OCI-M2 (cell line): Measurements from ENCODE around the gene SEPTIN8.

Experiments used
- DNase-seq: peaks from one replicate; lab custom pipeline; 2025; ENCODE audit not compliant: unreplicated experiment; lab: John Stamatoyannopoulos, UW

SEPTIN8 gene

DNA sequence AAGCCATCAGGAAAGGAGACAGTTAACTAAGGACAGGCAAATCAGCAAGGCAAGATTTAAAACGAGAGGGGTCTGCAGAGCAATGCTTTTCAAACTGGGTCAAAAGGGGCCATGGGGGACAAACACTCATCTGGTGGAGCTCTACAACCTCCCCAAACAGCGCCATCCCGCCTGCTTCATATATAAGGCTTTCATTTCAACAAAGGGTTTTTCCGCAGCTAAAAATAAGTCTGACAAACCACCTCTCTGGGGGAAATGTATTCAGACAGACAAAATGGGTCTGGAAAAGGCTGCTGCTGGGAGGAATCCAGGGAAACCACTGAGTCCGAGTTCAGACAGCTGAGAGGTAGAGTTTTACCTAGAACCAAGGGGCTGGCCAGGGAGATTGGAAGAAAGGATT, 8.3 kb upstream of the SEPTIN8 start:
- no peak for DNase-seq

DNA sequence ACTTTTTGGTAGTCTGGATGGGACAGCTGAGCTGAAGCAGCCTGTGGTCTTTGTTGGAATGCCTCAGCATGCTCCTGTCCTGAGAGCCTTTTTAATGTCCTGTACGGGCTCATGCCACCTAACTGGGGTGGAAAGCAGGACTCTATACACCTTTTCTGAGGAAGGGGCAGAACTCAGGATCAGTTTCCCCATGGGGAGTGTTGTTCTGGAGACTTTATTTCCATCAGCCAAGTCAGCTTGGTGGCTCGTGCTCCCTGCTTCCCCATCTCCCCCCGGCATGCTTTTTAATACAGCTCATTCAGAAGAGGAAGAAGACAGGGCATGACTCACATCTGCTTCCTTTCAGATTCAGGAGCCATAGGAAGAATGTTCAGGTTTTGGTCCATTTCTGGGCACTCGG, 5.1 kb upstream of the SEPTIN8 start:
- DNase-seq, result no peak

DNA sequence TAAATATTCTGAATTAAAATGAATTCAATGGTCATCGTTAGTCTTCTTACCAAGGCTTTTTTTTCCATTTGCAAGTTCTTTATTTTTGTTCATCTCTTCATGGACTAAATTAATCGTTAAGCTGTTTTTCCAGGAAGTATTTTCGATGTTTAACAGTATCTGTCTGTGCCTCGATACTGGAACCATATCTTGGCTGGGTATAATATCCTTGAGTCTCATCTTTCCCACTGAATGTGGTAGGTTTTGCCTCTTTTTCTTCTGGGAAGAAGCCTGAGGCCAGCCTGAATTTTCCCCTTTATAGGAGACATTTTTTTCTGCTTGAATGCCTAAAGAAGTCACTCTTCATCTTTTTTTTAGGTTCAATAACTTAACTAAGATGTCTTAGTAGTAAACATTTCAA, 4.0 kb upstream of the SEPTIN8 start:
- no peak for DNase-seq

DNA sequence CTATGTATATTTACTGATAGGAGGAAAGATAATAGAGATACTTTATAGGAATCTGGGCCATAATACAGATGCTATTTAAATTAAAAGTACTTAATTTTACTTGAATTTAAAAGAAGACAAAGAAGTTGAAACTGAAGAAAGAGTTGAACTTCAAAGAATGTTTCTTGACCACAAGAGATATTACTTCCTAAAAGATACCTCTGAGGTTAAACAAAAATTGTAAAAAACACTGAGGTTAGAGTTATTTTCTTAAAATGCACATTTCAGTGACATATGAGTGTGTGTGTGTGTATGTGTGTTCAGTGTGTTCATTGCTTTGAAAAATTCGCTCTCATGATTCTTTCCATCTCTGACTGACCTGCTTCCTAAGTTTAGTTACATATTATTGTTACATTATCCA, 3.5 kb upstream of the SEPTIN8 start:
- DNase-seq, result no peak

DNA sequence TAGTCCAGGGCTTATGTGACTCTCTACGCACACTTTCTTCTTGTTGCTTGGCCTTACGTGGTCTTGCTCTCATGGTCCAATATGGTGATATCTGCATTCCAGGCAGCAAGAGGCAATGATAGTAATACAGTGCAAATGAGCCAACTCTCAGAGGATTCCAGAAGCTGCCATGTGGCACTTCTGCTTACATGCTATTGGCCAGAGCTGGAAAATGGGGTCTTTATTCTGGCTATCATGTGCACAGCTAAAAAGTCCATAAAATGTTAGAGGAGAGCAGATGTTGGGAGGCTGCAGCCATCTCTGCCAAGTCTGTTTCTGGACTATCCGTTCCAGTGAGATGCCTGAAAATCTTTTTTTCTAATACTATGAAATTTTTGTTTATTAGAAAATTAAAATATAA, 2.9 kb upstream of the SEPTIN8 start:
- DNase-seq, result no peak

DNA sequence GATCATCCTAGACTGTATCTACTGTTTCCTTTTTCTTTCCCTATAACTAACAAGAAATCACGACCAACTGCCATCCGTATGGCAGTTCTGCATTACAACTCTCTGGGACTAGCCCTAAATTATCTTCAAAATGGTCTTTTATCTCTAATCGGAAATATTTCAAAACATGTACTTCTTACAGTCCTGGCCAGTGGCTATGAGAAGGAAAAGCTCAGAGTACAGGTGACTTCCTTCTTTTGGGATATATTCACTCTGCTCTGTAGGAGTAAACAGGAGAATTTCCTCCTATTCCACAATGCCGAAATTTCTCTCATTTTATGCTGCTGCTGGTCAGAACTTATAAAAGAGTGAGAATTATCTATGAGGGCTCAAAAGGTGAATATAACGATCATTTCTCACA, 1.8 kb upstream of the SEPTIN8 start:
- DNase-seq, result no peak

DNA sequence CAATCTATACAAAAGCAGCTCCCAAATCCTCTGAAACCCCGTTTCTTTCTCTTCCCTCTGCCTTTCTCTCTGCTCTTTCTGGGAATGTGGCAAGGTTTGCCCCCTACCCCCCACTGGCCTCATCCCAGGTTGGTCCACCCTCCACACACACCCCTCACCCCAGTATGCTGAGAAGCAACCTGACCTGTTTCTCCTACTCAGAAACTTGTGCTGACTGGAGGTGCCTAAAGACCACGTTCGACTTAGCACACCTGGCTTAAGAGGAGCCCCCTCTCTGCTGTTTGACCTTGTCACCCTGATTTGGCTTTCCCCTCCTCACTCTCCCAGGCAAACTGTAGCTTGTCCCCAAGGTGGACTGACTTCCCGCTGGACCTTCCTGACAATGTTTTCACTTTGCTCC, 1.1 kb upstream of the SEPTIN8 start:
- DNase-seq, result no peak

DNA sequence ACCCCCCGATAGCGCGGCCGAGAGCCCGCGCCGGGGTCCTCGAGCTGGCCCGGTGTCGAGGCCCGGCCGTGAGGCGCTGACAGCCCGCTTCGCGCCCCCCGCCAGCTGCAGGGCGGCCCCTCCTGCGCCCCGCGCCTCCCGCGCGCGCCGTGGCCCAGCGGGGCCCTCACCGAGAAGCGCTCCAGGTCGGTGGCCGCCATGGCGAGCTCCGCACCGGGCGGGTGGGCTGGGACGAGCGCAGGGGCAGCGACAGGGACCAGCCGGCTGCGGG, 166 bp downstream of the SEPTIN8 start:
- DNase-seq, result no peak

DNA sequence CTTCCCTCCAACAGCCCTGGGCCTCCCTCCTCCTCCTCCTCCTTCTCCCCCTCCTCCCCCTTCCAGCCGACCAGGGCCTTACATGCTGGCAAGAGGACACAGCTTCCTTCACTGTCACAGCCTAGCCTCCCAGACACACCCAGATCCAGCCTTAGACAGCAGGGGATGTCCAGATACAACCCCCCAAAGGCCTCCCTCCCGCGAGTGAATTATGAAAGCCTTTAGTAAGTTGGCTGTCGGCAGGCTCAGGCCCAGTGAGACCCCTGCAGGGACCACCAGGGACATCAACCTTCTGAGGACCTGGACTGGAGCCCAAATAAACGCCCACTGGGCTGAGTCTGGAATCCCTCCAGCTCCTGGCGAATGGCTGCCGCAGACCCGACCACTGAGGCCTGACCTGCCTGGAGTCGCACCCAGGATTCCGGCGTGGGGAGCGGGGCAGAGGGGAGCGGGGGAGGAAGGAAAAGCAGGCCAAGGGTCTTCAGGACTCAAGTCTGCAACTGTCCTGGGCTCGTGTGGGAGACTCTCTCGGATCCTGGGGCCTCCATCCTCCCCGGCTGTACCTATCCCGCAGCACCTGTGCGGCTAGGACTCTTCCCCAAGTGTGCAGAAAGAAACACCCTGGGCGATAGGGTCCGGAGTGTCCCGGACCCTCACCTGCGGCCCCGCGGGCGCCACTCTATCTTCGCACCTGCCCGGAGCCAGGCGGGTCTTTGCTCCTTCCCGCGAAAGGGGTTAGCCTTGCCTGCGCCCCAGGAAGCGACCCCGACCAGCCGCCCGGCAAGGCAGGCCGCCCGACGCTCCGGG, 705 bp downstream of the SEPTIN8 start:
- DNase-seq, result no peak

DNA sequence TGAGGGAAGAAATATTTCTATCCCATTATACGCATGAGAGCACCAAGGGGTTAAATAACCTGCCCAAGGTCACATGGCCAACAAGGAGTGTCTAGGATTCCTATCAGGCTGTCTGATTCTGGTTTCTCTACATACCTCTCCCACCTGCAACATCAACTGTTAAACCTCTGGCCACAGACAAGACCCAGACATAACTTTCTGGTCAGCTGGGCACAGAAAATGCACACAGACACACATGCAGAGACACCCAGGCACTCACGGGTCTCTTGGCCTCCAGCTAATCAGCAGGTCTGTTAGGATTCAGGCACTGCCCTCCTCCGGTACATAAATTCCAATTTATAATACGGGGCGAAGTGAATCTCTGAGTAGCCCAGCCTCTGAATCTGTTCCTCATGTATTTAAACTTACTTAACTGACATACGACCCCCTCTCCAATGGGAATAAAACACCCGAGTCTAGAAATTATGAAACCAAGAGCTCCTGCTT, 1.5 kb downstream of the SEPTIN8 start:
- DNase-seq, result no peak

DNA sequence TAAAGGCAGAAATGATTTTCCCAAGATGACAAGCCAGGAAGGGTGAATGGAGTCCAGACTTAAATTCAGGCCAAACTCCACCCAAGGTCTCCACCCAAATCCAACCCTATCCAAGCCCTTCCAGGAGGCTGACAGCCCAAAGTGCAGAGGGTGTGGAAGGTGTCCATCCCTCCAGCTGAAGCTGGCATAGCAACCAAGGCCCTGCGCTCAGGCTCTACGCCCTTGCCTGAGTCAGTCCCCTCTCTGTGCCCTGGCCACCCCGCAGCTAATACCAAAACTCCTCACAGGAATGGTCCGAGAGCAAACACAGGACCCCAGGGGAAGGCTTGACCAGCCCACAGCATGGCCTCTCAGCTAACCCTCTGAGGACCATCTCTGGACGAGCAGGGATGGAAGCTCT, 2.1 kb downstream of the SEPTIN8 start:
- DNase-seq, result no peak

DNA sequence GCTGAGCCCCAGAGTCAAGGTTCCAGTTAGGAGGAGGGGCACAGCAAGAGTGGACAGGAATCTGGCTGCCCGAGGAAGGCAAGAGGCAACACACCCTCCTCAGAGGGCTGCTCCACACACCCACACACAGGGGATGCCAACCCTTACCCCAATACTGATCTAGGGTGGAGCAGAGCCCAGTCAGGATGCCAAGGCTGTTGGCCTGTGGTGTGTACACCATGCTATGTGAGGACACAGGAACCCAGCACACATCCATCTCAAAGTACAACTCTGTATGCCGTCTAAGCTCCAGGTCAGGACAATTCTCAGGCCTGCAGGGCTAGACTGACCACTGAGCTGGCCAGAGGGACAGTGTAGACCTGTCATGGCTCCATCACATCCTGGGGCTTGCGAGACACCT, 2.6 kb downstream of the SEPTIN8 start:
- DNase-seq, result no peak

DNA sequence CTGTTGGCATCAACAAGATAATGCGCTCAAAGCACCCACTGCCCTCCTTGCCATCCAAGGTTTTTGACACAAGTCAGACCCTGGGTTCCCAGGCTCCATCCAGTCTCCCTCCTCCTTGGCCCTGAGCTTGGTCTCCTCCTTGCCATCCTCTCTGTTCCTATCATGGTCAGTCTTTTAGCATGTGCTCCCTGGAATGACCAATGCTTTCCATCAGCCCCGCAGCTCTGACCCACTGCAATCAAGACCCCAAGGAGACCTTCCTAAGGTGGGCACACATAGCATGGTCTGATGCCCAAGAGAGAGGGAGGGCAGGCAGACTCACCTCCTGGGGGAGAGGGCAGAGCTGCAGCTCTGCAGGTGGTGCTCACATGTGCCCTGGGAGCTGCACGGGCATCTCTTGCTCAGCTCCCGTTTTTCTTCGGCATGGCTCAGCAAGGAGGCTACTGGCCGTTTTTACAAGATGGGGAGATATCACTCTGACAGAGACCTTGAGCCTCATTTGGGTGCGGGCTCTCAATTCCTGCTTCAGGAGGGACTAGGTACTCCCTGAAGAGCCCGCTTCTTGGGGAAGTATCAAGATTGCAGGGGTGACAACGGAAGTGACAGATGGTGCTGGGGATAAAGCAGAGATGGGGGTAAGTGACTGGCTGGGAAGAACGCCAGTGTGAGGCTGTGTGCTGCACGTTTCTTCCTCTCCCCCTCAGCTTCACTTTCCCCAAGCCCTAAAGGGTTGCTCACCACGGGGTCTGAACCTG, 3.3 kb downstream of the SEPTIN8 start:
- no peak for DNase-seq

DNA sequence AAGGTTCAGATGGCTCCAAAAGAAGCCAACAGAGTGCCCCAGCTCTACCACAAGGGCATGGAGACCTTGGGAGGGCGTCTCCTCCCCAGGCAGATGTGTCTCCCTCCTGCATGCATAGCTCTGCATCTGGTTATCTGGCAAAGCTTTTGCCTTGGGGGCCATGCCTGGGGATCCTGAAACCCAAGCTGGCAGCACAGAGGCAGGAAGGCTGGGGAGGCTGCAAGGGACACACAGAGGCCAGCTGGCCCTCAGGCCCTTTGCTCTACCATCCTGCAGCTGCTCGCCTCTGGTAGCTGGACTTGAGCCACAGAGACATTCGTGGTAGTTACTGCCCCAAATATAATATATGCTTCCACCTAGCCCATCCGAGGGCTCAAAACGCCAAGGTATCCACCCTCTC, 3.9 kb downstream of the SEPTIN8 start:
- DNase-seq, result no peak

DNA sequence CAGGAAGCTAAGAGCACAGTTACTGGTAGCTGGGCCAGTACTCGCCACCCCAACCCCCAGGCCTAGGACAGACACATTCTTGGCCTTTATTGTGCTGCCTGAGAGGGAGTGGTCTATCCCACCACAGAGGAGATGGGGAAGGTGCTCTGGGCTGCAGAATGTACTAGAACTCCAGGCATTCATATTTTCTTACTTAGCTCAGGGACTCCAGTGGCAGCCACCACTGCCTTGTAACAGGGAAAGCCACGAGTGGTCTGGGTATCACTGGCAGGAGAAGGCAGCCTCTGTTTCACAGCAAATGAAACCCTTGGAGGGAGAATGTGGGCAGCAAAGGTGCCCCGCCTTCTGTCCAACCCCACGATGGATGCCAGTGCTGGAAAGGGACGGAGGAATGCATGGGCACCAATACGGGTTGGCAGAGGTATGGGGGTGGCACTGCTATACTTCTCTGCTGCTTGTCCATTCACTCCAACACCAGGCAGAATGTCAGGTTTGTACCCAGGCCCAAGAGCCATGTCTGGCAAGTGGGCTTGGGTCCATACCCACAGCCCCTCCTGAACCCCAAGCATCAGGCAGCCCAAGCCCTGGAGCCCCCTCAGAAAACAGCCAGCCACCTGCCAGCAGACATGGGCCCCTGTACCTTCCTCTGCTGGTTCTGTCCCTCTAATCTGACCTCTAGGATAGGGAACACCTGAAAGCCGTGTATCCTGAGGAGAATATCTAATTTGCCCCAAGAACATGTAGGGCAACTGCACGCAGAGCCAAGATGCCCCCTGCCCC, 4.6 kb downstream of the SEPTIN8 start:
- DNase-seq, result no peak

DNA sequence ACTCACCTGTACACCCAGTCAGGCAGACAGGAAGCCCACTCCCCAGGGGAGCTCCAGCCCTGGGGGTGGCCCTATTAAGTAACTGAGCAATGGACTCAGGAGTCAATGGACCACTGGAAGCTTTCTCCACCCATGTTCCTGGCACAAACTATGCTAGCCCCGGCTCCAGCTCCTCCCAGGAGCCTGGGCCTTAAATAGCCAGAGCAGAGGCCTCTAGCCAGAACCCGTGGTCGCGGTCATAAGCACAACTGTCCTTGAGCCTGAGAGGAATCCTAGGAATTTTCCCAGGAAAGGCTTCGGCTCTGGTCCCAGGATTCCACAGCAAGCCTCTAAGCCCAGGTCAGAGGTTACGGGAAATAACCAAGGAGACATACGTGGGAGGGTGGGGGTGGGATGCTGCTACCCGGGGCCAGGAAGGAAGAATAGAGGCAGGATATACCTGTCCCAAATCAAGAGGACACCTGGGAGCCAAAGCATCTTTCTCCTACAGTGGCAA, 5.5 kb downstream of the SEPTIN8 start:
- DNase-seq, result no peak

DNA sequence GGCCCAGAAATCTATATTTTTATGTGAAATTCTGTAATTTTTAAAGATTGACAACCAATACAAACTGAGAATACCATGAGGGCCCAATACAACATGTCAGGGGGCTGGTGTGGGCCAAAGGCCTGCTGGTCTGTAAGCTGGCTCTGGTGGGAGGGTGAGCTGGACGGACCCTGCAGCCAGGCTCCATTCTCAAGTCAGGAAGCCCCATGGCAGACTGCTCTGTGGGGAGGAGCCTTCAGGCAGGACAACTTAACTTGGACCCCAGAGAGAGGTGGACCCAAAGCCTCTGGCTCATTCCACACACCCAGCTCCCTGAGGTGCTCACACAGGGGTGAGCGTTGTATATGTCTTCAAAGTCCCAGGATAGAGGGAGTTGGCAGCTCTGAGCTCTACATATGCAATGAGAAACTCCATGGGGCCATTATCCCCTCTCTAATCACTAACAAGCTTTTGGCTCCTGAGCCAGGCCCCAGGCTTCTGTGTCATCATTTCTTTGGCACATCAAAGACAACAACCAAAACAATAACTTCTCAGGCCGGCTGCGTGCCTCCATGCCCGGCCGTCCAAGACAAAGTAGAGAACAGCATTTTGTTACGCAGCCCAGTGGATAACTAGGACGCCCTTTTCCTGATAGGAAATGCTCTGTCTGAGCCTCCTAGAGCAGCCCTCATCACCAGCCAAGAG, 6.4 kb downstream of the SEPTIN8 start:
- no peak for DNase-seq

DNA sequence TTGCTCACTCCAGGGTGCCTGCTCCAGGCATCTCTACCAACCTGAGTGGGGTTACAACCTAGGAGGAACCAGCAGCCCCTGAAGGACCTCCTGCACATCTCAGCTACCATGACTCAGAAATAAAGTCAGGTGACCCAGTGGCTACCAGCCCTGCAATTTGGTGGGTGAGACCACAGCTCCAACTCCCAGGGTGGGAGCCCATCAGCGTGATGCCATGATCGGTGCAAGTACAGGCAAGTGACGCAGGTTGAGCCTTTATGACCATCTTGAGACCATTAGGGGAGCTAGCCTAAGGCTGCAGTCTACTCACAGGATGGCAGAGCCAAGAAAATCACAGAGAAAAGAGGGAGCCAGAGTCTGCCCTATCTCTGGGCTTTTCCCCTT, 8.6 kb downstream of the SEPTIN8 start:
- no peak for DNase-seq

DNA sequence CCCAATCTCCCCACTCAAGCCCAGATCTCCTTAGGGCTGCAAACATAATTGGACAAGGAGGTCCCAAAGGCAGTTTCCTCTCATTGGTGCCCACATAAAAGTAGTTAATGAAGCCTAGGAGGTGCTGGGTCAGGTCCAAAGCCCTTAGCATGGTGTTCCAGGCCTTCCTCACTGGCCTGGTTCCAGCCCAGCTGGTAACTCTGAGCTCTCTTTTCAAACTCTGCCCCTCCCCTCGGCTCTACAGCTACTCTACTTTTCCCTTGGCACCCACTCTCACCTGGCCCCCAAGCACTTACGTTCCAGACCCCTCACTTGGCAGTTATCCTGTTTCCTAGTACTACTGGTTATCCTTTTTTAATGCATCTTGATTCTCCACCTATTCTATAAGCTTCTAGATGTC, 9.9 kb downstream of the SEPTIN8 start:
- DNase-seq, result no peak

DNA sequence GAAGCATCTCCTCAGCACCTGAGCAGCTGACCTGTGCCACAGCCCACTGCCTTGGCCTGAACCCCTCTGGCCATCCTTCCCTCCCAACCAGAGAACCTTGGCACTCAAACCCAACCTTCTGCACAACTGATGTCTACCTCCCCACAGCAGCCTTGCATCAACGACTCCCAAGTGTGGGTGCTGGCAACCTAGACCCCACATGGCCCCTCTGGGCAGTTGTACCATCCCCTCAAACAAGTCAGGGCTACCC, 10.3 kb downstream of the SEPTIN8 start:
- DNase-seq, result no peak

DNA sequence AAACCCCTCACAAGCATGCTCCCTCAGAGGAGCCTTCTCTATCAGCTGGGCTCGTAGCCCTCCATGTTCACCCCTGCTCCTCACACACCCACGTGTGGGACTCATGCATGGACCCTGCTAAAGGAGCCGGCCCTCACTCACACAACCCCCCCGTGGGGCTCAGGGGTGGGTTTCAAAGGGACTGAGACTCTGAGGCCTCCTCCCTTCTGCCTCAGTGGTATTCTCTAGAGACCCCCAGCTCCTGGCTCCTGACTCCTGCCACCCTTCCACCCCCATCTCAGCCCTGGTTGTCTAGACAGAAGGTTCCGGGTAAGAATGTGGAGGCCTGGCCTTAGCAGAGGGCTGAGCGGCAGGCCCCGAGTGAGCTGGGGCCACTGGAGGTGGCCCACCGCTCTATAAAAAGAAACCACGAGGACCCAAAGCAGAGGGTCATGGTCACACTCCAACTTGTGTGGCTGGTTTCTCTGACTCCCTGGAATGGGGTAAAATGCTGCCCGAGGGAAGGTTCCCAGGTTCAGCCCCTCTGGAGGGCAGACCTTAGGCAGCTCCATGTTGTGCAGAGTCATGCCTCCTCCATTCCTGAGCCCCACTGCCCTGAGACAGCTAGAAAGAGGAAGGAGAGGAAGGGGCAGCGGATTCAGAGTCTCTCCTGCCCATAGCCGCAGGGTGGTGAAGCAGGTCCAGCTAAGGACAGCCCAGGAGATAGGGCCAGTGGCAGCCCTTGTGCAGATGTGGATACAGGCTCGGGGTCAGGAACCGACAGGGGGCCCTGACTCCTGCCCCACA, 10.8 kb downstream of the SEPTIN8 start:
- no peak for DNase-seq
